AG09309 (cell line): ENCODE results near the gene USP34.
"Not testable (repeated sequence)": the region's sequence is repeated elsewhere in the genome, so short reads cannot be mapped to it uniquely, and the experiment has no call there.

Experiments used
- DNase-seq: peaks from one replicate; pipeline ENCODE4 v3.0.0-alpha.2; 2010; ENCODE audit warnings: low read depth
- H3K4me3 ChIP-seq: 2 replicates; pipeline ENCODE4 v1.5.1; 2011; ENCODE audit warnings: mild to moderate bottlenecking, low read depth, low read length, moderate library complexity; ENCODE audit not compliant: control insufficient read depth
- TF ChIP-seq, protein P1 (sequence below): IDR thresholded peaks from 2 replicates; pipeline ENCODE4 v1.5.1; 2011; ENCODE audit warnings: mild to moderate bottlenecking, low read depth, low read length, inconsistent platforms; ENCODE audit not compliant: insufficient read depth, control insufficient read depth; ENCODE audit errors: missing control alignments

USP34 gene

DNA sequence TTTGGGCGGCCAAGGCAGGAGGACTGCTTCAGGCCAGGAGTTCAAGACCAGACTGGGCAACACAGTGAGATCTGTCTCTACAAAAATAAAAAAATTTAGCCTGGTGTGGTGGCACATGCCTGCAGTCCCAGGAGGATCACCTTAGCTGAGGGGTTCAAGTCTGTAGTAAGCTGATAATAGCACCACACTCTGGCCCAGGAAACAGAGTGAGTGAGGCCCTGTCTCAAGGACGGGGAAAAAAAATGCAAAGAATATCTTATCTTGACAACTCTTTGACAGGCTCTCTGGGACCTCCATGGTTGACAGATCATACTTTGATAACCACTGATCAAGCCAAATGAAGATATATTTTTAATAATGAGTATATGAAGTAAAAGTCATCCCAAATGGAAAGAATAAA lies 22.7 kb downstream of the USP34 start:
- DNase-seq = no peak
- TF ChIP-seq, protein P1, sequence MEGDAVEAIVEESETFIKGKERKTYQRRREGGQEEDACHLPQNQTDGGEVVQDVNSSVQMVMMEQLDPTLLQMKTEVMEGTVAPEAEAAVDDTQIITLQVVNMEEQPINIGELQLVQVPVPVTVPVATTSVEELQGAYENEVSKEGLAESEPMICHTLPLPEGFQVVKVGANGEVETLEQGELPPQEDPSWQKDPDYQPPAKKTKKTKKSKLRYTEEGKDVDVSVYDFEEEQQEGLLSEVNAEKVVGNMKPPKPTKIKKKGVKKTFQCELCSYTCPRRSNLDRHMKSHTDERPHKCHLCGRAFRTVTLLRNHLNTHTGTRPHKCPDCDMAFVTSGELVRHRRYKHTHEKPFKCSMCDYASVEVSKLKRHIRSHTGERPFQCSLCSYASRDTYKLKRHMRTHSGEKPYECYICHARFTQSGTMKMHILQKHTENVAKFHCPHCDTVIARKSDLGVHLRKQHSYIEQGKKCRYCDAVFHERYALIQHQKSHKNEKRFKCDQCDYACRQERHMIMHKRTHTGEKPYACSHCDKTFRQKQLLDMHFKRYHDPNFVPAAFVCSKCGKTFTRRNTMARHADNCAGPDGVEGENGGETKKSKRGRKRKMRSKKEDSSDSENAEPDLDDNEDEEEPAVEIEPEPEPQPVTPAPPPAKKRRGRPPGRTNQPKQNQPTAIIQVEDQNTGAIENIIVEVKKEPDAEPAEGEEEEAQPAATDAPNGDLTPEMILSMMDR = no peak
- H3K4me3 ChIP-seq = no peak overlapping the region

DNA sequence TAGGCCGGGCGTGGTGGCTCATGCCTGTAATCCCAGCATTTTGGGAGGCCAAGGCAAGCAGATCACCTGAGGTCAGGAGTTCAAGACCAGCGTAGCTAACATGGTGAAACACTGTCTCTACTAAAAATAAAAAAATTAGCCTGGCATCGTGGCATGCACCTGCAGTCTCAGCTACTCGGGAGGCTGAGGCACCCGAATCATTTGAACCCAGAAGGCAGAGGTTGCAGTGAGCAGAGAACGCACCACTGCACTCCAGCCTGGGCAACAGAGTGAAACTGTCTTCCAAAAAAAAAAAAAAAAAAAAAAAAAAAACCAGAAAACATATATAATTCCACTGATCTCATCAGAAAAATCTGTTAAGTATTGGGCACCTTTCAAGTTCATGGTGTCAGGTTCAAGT lies 23.9 kb downstream of the USP34 start:
- not testable (repeated sequence) for H3K4me3 ChIP-seq, DNase-seq

DNA sequence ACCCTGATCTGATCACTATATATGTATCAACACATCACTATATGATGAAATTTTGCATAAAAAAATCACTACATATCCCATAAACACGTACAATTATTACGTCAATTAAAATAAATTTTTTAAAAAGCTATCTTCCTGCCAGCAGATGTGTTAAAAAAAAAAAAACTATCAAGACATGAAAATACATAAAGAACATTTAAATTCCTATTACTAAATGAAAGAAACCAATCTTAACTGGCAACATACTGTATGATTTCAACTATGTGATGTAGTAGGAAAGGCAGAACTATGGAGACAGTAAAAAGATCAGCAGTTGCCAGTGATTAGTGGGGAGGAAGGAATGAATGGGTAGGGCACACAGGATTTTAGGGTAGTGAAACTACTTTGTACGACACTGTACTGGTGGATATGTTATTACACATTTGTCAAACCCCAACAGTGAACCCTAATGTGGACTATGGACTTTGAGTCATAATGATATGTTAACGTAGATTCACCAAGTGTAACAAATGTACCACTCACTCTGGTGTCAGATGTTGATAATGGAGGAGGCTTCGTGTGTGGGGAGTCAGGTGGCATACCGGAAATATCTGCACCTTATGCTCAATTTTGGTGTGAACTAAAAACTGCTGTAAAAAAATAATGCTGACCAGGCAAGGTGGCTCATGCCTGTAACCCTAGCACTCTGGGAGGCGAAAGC lies 27.4 kb downstream of the USP34 start:
- TF ChIP-seq, protein P1 = no peak
- no peak for DNase-seq
- H3K4me3 ChIP-seq = no peak overlapping the region

DNA sequence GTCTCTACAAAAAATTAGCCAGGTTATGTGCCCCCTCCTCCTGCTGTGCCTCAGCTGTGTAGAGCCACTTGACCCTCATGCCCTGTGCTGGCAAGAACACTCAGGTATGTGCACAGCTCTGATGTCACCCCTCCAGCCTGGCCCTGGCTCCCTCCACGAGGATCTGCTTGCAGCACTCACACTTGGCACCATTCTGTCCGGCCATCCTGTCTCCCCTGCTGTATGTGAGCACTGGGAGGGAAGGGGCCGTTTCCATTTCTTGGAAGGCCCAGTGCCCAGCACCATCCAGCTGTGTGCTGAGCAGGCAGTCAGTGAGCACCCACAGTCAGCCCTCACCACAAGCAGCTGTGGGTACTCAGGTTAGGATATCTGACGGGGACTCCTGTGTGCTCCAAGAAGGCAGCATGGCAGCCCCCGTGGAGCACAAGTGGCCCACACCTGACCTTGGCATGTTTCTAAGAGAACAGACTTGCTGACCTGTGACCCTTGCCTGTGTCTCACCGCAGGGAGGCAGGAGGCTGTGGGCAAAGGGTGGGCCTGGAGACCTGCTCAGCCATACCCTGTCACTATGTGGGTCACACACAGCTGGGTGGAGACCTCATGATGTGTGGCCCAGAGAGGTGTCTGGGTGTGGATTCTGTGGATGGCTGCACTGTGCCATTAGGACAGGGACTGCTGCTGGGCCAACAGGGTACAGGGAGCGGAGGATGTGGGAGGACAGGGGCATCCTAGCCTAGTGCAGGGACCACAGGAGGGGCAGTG lies 31.5 kb downstream of the USP34 start:
- DNase-seq = no peak
- TF ChIP-seq, protein P1 = no peak
- no peak overlapping the region for H3K4me3 ChIP-seq

DNA sequence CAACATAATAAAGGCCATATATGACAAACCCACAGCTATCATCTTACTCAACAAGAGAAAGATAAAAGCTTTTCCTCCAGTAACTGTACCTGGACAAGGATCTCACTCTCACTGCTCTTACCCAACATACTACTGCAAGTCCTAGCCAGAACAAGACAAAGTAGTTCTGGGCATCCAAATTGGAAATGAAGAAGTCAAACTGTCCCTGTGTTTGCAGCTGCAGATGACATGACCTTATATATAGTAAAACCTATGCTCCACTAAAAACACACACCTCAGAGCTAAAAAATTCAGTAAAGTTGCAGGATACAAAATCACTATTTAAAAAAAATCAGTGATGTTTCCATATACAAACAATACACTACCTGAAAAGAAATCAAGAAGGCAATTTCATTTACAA lies 32.2 kb downstream of the USP34 start:
- TF ChIP-seq, protein P1 = no peak
- no peak for DNase-seq
- H3K4me3 ChIP-seq = no peak overlapping the region

DNA sequence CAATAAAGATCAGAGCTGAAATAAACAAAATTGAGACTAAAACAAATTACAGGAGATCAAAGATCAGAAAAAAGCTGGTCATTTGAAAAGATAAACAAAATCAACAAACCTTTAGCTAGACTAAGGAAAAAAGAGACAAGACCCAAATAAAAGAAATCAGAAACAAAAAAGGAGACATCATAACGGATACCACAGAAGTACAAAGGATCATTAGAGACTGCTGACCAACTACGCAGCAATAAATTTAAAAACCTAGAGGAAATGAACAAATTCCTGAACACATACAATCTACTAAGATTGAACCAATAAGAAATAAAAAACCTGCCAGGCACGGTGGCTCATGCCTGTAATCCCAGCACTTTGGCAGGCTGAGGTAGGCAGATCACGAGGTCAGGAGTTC lies 33.7 kb downstream of the USP34 start:
- TF ChIP-seq, protein P1 = no peak
- H3K4me3 ChIP-seq = no peak overlapping the region
- DNase-seq = no peak

DNA sequence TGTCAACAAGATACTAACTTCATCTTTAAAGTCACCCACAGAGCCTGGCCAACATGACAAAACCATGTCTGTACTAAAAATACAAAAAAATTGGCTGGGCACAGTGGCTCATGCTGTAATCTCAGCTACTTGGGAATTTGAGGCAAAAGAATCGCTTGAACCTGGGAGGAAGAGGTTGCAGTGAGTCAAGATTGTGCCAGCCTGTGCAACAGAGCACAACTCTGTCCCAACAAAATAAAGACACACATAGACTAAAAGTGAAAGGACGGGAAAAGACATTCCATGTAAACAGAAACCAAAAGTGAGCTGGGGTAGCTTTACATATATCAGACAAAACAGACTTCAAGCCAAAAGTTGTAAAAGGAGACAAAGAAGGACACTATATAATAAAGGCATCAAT lies 34.8 kb downstream of the USP34 start:
- H3K4me3 ChIP-seq = no peak overlapping the region
- no peak for DNase-seq
- TF ChIP-seq, protein P1 = no peak
